Hematopoietic multipotent progenitor cell treated with erythropoietin and hydrocortisone succinate and interleukin-3 and kit ligand, for 15 days (in vitro differentiated cells): Measurements from ENCODE around the gene SLC16A2.

Experiments used
- DNase-seq: peaks from one replicate; pipeline ENCODE4 v3.0.0-alpha.2; 2015; ENCODE audit warnings: low spot score

The SLC16A2 gene

DNA sequence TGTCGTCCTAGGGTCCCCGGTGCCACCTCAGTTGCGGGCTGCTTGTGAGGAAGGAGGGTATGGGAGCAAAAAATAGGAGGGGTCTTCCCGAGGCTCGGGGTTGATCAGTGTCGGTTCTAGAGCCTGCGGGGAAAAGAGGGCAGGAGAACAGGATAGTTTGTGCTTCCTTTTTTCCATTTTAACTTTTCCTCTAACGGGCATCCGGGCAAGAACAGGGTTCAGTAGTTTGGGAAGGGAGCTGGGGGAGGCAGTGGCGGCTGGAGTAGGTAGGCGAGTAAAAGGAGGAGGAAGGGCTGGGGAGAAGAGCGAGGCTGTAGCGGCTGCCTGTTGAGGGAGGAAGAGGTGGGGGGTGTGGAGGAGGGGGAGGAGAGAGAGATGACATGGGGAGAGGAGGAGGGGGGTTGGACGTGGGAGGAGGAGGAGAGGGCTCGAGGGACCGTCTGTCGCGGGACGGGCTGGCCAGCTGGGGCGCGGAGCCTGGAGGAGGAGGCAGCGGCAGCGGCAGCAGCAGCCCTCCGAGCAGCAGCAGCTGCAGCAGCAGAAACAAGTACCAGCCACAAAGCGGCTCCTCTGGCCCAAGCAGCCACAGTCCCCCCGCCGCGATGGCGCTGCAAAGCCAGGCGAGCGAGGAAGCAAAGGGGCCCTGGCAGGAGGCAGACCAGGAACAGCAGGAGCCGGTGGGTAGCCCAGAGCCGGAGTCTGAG is at the start of gene SLC16A2:
Gene SLC16A2, plus strand, starts transcription at position 458 of the 704 bp plus-strand sequence. Its CDS starts 145 bp downstream, at position 603.
- no peak for DNase-seq

DNA sequence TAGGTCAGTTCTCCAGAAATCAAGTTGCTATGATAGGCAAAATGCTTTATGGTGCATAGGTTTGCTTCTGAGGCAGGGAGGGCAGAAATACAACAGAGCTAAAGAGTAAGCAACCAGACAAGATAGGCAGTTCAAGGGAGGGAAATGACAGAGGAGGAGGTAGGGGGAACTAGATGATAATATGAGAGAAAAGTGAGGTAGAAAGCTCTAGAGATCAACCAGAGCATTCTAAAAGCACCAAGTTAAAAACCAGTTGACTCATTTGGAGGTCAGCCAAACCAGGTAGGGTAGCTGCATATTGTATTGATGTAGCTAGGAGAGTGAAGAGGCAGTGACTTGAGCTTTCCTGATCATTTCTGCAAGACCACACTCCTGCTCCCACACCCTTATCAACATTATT is 49.0 kb upstream of the SLC16A2 start:
- no peak for DNase-seq

DNA sequence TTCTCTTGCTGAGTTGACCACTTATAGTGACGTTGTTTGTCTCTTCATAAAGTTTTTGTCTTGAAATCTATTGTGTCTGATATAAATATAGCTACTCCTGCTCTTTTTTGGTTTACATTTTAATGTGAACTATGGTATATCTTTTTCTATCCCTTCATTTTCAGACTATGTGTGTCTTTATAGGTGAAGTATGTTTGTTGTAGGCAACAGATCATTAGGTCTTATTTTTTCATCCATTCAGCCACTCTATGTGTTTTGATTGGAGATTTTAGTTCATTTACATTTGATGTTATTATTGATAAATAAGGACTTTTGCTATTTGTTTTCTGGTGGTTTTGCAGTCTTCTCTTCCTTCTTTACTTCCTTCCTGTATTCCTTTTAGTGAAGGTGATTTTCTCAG is 44.0 kb upstream of the SLC16A2 start:
- no peak for DNase-seq

DNA sequence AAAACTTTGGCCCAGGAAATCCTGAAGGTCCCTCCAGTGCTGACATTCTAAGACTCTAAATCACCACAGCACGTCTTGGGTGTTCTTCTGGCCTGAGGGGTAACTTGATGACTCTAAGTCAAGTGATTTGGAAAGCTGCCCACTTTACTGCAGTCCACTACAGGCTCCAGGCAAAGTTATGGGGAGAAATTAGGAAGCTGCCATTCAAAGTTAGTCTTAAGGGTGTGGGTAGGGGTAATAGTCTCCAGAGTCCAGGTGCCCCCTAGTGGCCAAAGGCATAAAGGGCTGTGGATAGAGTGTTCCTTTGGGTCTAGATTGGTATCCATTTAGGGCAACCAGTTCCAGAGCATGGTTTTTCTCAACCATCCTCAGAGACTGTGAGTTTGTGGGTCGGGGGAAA is 38.7 kb upstream of the SLC16A2 start:
- peak; percentile 39 for DNase-seq

DNA sequence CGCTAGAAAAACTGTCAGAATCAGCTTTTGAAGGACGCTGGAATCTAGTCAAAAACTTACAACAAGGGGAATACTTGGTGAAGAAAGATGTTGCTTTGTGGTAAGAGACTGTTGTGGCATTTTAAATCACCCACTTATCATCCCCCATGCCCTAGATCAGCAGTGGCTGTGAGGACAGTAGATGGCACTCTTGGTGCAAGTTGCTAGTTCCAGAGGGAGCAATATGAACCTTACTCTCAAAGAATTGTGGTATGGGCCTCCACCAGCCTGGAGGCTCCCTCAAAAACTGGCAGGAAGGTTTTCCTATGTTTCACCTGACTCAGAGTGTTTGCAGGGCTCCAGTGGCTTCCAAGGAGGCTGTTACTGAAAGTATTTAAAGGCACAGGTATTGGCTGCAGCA is 37.7 kb upstream of the SLC16A2 start:
- DNase-seq: no peak

DNA sequence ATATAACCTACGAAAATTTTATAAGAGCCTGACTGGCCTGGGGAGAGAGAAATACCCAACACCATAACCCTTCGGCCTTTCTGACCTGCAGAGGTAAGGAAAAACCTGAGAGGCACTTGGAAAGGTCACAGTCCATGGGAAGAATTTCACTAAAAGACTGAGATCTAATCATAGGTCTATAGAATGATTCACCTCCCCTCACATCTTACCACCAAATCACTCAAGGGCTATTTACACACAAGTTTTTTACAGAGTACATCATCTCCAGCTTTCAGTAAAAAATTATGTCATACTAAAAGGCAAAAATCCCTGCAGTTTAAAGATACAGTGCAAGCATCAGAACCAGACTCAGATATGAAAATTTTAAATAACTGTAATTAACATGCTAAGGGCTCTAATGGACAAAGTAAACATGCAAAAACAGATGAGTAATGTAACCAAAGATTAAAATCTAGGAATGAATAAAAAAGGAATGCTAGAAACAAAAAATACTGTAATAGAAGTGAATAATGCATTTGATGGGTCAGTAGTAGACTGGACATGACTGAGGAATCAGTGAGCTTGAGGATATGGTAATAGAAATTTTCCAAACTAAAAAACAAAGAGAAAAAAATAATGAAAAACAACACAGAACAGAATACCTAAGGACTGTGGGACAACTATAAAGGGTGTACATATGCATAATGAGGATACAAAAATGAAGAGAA is 32.1 kb upstream of the SLC16A2 start:
- no peak for DNase-seq

DNA sequence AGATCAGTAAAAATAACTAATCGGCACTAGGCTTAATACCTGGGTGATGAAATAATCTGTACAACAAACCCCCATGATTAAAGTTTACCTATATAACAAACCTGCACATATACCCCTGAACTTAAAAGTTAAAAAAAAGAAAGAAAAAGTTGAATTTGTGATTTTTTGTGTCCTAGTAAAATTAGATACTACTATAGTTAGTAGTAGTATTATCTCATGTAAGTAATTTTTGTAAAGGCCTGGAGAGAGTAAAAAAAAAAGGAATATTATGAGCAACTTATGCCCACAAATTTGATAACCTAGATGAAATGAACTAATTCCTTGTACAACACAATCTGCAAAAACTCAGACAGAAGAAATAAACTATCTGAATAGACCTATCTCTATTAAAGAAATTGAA is 25.7 kb upstream of the SLC16A2 start:
- DNase-seq: no peak

DNA sequence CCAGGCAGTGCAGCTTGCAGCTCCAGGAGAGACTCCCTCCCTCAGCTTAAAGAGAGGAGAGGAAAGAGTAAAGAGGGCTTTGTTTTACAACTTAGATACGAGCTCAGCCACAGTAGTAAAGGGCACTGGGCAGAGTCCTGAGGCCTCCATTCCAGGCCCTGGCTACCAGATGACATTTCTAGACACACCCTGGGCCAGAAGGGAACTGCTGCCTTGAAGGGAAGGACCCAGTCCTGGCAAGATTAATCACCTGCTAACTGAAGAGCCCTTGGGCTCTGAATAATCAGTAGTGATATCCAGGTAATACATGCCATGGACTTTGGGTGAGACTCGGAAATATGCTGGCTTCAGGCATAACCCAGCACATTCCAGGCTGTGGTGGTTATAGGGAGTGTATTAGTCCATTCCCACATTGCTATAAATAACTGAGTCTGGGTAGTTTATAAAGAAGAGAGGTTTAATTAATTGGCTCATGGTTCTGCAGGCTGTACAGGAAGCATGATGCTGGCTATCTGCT is 15.3 kb upstream of the SLC16A2 start:
- no peak for DNase-seq

DNA sequence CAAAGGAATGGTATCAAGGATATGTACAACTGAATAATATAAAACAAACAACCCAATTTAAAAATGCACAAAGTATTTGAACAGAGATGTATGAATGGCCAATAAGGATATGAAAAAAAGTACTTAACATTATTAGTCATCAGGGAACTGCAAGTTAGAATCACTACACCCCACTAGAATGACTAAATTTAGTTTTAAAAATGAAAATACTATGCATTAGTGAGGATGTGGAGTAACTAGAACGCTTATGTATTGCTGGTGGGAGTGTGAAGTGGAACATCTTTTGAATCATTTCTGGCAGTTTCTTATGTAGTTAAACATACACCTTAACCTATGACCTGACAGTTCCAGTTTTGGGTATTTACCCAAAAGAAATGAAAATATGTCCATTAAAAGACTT is 13.0 kb upstream of the SLC16A2 start:
- no peak for DNase-seq

DNA sequence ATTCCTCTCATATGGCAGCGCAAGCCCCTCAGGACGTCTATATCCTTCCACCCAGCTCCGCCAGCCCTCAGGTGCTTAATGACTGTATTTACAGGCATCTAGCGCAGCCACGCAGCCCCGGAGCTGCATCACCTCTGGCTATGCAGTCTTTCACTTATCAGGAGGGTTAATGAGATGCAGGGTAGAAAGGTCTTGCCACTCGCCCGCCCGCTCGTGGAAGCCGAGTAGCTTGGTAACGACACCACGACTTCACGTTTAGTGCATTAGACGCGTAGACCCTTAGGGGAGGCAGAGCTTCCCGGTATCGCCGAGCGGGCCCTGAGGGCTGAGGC is 1.5 kb upstream of the SLC16A2 start:
- DNase-seq: no peak

DNA sequence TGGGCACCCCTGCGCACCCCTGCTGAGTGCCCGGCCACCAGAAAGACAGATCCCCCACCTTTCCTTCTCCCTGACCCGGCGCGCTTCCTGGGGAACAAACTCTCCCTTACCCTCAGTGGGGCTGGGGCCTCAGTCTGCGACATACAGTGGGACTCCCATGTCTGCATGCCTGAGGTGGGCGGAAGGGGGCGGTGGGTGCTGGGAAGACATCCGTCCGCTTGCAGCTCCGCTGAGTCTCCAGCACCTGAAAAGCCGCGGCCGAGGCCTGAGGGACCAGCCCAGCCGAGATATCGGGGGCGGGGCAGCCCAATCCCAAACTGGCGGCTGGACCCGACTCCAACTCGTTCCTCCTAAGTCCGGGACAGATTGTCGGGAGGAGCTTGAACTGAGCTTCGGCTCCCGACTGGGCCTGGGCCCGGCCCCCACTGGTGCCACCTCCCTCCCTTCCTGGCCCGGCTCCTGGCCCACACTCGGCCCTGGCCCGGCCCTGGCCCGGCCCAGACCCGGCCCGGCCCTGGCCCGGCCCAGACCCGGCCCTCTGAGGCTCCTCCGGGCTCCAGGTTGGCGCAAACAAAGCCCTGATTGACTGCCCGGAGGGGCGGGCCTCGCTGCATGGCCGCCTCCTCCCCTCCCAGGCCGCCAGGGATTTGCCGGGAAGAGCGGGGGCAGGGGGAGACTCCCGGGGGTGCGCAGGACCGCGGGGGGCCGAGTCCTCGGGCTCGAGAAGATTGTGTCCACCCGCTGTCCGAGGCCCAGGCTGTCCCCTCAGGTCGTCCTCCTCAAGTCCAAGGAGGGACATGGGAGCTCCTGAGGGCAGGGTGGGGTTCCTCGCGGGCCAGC is 877 bp upstream of the SLC16A2 start:
- DNase-seq: no peak

DNA sequence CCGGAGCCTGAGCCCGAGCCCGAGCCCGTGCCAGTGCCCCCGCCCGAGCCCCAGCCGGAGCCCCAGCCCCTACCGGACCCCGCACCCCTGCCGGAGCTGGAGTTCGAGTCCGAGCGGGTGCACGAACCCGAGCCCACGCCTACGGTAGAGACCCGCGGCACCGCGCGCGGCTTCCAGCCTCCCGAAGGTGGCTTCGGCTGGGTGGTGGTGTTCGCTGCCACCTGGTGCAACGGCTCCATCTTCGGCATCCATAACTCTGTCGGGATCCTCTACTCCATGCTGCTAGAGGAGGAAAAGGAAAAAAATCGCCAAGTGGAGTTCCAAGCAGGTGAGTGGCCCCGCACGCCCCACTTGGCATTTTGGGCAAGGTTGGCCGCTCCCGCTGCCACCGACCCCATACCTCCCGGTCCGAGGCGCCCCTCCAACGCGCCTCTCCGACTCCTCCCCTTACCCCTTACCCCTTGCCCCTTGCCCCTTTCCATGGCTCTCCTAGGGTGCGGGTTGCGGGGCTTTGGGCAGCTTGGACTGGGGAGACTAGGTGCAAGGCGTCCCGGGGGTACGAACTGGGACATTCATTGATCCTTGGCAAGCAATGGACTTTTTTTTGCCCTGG is 553 bp downstream of the SLC16A2 start:
- no peak for DNase-seq

DNA sequence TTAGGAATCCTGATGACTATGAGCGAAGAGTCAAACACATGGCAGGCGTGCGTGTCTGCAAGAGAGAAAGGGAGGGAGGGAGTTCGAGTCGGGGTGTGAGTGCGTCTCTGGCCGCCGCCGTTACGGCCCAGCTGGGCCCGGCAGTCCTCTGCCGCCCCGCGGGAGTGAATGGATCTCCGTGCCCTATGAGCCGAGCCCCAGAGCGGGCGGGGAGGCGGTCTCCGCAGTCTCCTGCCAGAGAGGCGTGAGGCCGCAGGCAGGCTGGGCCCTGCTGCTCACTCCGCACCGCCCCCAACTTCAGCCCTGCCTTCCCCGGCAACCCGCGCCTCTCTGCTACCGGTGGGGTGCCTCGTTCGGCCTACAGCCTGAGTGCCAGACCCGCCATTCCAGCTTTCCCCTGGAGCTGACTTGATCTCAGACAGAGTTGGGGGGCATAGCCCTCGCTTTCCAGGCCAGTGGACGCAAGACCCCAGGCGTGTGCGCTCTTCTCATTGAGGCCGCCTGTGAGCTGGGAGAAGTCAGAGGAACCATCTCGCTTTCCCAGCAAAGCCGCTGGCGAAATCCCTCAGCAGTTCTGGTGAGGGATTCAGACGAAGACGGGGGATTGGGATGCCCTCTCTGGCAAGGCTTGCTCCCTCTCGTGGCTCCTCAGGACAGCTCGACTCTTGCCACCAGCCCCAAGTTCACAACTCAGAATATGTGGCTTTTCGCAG is 1.4 kb downstream of the SLC16A2 start:
- DNase-seq: no peak

DNA sequence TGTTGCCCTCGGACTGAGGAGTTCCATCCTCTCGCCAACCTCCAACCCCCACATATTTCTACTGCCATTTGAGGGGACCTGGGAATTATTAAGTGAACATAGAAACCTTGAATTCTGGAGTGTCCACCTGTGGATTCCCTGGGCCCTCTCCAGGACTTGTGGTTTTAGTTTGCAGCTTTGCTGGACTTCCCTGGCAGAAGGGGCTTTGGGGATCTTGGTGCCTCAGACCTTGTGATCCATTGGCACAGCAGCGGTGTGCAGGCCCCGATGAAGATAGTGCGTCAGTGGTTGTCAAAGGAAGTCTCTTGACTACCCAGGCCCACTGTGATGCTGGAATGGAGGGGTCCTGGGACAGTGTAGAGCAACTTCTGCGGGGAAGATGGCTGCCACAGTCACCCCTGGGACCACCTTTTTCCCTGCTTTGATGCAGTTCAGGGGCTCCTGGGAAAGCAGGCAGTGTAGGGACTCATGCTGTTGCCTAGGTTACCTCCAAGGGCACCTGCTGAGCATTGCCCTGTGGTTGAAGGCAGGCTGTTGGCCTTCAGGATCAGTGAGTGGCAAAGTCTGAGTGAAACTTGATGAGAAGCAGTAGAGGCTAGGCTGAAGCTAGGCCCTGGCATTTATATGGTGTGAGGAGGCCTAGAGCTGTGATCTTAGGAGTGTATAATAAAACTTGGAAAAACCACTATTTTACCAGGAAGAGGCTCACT is 2.2 kb downstream of the SLC16A2 start:
- no peak for DNase-seq

DNA sequence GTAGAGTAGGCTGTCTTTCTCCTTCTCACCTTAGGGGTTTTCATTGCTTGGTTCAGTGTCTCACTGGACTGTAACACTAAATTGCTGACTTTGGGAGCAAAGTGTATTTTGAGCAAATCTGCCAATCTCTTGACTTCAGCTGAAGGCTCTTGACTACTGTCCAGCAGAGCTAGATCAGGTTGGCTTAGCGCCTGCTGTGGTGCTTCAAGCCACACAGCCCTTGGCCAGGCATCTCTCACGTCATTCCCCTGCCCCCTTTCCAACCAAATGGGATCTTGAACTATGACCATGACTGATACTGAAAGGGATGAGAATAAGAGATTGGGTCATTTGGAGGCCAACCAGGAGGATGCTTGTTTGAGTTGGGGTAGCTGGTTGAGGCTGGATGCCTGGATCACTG is 4.8 kb downstream of the SLC16A2 start:
- no peak for DNase-seq

DNA sequence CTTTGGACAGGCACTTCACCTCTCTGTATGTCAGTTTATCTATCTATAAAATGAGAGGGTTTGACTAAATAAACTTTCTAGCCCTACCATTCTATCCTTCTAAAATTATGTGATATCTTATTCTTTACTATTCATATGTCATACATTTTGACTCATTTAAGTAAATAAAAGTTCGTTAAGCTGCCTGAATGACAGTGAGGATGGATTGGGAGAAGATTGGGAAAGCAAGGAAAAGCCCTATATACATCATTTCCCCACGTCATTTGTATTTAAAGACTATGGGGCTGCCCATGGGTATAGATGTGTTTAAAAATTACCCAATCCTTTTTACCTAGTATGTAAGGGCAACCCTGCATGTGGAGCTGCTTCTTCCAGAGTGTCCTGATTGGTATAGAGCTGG is 5.3 kb downstream of the SLC16A2 start:
- DNase-seq: no peak

DNA sequence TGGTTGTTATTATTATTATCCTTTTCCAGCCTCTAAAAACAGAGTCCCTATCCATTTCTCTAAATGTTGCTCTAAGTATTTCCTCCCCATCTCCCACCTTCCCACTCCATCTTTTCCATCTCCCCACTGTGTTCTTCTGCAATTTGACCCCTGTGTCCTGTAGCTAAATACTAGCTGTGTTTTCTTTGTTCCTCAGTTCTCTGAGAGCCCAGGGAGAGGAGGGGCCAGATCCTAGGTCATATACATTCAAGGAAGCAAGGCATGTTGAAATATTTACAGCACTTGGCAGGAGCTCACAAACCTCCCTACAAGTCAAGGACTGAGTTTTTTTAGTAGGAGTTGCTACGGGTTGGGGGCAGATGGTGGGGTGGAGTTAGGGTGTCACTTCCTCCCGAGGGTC is 10.5 kb downstream of the SLC16A2 start:
- no peak for DNase-seq

DNA sequence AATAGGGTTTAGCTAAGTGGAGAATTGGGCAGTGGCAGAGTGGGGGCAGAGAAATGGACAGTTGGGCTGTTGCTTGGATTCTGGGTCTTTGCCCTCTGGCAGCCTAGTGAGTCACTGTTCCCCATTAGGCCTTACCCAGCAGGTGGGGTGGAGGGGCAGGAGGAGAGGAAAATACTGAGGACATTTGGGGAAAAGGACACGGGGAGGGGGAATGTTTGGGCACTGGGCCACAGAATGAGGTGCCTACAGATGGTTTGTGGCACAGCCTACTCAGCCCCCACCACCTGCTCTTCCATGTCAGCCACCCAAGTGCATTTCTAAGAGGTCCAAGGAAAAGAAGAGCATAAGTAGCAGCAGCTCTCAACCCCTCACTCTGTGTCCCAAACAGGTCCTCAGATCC is 13.0 kb downstream of the SLC16A2 start:
- no peak for DNase-seq

DNA sequence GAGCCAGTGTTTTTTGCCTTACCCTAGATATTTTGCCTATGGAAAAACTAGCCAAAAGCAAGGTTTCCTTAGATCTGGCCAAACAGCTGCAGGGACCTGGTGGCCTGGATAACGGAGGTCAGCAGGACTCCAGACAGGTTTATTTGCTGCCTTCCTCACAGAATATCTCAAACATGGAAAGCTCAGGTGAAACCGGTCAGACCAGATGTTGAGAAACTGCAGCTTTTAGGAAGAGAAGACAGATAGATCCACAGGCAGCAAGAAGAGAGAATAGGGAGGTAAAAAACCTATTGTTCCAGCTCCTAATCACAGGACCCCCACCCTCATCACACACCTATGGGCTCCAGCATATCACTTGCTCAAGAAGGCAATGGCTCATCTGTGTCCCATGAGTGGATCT is 16.2 kb downstream of the SLC16A2 start:
- no peak for DNase-seq

DNA sequence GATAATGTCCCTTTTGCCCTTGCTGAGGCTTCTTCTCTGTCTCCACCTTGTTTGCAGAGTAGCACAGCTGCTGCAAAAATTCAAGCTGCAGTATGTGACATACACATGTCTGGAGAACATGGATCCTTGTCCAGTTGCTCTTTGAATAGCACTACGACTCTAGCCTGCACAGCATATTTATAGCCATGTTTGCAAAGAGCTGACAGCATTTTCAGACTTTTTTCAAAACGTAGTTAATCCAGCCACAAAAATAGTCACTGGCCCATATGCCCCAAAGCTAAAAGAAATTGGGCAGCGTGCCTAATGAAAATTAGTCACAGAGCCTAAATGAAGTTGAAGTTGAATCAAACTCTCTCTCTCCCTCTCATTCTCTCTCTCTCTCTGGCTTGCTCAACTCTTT is 17.5 kb downstream of the SLC16A2 start:
- no peak for DNase-seq

DNA sequence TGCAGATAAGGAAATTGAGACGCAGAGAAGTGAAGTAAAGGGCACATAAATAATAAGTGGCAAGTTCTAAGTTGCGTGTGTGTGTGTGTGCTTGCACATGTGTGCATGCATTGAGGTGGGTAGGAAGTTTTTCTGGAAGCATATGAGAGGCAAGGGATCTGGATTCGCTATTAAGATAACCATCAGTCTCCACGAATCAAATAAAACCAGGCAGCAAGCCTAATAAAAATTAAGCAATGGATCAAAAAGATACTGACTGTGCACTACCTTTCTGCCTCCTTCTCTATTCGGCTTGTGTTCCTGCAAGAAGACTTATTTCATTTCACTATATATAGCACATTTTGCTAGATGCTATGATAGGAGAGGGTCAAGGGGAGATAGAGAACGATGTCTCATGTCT is 23.8 kb downstream of the SLC16A2 start:
- DNase-seq: no peak
